HL-60 (cell line): ENCODE measurements around the gene RFESD.

Experiments used
- CTCF ChIP-seq: IDR thresholded peaks from one replicate; pipeline ENCODE4 v1.5.1; 2011; ENCODE audit warnings: low read length, control low read depth, inconsistent platforms; ENCODE audit not compliant: insufficient read depth
- GABPA ChIP-seq: IDR thresholded peaks from 2 replicates; pipeline ENCODE4 v1.6.1; 2012; ENCODE audit warnings: low read depth
- POLR2AphosphoS5 ChIP-seq: IDR thresholded peaks from 2 replicates; pipeline ENCODE4 v1.6.1; 2012; ENCODE audit warnings: low read depth
- SPI1 ChIP-seq: IDR thresholded peaks from 2 replicates; pipeline ENCODE4 v1.6.1; 2012; ENCODE audit warnings: low read depth, mild to moderate bottlenecking, borderline replicate concordance
- TF ChIP-seq, protein P1 (sequence below): IDR thresholded peaks from 2 replicates; pipeline ENCODE4 v1.6.1; 2012; ENCODE audit warnings: low read depth; ENCODE audit not compliant: insufficient replicate concordance

- TF ChIP-seq CTCF = no peak
- no peak for TF ChIP-seq POLR2AphosphoS5
- no peak for TF ChIP-seq GABPA
- TF ChIP-seq, protein P1, sequence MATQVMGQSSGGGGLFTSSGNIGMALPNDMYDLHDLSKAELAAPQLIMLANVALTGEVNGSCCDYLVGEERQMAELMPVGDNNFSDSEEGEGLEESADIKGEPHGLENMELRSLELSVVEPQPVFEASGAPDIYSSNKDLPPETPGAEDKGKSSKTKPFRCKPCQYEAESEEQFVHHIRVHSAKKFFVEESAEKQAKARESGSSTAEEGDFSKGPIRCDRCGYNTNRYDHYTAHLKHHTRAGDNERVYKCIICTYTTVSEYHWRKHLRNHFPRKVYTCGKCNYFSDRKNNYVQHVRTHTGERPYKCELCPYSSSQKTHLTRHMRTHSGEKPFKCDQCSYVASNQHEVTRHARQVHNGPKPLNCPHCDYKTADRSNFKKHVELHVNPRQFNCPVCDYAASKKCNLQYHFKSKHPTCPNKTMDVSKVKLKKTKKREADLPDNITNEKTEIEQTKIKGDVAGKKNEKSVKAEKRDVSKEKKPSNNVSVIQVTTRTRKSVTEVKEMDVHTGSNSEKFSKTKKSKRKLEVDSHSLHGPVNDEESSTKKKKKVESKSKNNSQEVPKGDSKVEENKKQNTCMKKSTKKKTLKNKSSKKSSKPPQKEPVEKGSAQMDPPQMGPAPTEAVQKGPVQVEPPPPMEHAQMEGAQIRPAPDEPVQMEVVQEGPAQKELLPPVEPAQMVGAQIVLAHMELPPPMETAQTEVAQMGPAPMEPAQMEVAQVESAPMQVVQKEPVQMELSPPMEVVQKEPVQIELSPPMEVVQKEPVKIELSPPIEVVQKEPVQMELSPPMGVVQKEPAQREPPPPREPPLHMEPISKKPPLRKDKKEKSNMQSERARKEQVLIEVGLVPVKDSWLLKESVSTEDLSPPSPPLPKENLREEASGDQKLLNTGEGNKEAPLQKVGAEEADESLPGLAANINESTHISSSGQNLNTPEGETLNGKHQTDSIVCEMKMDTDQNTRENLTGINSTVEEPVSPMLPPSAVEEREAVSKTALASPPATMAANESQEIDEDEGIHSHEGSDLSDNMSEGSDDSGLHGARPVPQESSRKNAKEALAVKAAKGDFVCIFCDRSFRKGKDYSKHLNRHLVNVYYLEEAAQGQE = no peak
- TF ChIP-seq SPI1 = no peak
Observed at GRCh38 chr5:95673081-95673480, 26.5 kb downstream of the RFESD start.
